Measurements from ENCODE around the gene CRISP2.

DNA sequence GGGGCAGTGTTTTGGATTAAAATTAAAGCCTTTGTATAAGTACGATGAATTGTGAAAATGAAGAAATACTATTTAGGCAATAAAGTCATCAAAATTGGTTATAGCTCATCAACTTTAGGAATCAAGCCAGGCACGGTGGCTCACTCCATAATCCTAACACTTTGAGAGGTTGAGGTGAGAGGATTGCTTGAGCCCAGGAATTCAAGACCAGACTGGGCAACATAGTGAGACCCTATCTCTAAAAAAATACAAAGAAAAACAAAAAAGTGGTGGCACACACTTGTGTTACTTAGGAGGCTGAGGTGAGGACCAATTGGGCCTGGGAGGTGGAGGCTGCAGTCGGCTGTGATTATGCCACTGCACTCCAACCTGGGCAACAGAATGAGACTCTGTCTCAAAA is 68.2 kb downstream of the CRISP2 start:
- TF ChIP-seq POLR2A (IDR thresholded peaks at IDR 0.05; ENCODE audit: low read depth, low read length): no peak
- TF ChIP-seq, protein P1, sequence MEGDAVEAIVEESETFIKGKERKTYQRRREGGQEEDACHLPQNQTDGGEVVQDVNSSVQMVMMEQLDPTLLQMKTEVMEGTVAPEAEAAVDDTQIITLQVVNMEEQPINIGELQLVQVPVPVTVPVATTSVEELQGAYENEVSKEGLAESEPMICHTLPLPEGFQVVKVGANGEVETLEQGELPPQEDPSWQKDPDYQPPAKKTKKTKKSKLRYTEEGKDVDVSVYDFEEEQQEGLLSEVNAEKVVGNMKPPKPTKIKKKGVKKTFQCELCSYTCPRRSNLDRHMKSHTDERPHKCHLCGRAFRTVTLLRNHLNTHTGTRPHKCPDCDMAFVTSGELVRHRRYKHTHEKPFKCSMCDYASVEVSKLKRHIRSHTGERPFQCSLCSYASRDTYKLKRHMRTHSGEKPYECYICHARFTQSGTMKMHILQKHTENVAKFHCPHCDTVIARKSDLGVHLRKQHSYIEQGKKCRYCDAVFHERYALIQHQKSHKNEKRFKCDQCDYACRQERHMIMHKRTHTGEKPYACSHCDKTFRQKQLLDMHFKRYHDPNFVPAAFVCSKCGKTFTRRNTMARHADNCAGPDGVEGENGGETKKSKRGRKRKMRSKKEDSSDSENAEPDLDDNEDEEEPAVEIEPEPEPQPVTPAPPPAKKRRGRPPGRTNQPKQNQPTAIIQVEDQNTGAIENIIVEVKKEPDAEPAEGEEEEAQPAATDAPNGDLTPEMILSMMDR (IDR thresholded peaks at IDR 0.05; ENCODE audit: extremely low read depth in 1 of 2, insufficient read depth in 1 of 2, low read depth in 1 of 2, low read length in 2 of 2): no peak
- TF ChIP-seq POLR2AphosphoS5 (IDR thresholded peaks at IDR 0.05; ENCODE audit: insufficient read depth, low read depth, low read length): no peak
- no peak for TF ChIP-seq EZH2 (IDR thresholded peaks at IDR 0.05; ENCODE audit: borderline replicate concordance, low read depth, low read length, severe bottlenecking)
- no peak for TF ChIP-seq JUN (IDR thresholded peaks at IDR 0.05; ENCODE audit: borderline replicate concordance, insufficient read depth, insufficient read length, low read depth)
